Activated T-cell treated with anti-CD3 and anti-CD28 coated beads, Interleukin-2, amount 50 U/mL, for 1 hour (primary cell): ENCODE data around the gene MYOG.

Experiments
- DNase-seq: peaks from one replicate; pipeline ENCODE4 v3.0.0-alpha.2; 2020

MYOG gene

DNA sequence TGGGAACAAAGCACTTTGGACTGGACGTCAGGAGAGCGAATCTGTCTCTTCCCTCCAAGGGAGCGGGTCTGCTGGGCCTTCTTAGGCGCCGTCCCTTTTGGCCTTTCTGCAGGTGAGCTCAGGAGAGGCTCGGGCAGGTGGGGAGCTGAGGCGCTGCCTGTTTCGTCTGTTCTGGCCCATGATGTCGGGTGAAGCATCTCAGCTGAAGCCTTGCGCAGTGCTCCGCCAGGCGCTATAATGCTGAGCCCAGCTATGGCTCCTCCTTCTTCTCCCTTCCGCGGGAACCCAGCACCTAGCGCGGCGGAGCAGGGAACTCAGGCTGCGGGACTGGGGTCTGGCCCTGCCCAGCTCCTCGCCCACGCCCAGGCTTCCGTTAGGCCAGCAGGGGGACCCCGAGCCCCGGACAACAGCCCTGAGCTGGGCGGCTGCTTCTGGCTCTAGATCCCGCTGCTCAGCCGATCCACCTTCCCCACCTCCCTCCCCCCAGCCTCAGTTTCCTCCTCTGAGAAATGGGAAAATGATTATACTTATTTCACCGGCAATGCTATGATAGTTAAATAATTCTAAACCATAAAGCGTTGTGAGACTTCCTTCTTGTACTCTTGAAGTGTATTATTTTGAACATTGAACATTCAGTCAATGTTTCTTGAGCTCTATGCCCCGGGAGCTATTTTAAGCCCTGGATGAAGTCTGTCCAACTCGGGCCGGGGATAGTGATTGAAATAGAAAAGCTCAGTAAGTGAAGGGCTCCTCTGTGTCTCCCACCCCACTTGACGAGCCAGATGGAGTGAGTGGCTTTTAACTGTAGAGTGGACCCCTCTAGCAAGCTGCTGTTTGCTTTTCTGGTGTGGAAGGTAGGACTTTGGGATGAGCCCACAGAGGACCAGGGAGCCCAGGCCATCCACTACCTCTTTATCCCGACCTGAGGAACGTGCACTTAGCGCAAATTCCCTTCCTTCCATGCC lies 32.1 kb upstream of the MYOG start:
- DNase-seq, result no peak

DNA sequence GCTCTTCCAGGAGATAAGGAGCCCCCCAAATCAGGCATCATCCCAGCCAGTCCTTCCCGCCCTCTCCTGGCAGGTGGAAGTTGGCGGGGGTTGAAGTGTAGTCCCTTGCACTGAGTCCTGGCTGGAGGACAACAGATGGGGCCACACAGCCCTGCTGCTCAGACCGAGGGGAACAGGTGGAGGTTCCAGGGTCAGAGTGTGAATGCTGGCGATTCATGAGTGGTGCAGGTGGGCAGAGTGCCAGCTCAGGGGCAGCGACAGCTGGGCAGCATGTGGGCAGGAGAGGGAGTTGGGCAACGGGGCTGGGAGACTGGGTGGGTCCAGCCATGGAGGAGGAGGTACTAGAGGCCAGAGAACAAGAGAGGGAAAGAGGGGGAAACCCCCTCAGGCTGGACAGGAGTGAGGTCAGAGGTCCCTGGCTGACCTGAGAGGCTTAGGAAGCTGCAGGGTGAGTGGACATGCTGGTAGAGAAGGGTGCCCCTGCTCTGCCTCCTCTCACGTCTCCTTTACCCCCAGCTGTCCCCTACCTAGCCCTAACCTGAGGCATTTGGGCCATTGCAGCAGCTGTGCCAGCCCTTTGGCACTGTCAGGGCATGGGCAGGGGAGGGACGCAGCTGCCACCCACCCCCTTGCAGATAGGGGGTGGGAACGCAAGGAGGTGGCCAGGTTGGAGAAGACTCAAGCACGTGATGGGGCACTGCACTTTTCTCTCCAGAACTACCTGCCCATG lies 30.4 kb upstream of the MYOG start:
- no peak for DNase-seq

DNA sequence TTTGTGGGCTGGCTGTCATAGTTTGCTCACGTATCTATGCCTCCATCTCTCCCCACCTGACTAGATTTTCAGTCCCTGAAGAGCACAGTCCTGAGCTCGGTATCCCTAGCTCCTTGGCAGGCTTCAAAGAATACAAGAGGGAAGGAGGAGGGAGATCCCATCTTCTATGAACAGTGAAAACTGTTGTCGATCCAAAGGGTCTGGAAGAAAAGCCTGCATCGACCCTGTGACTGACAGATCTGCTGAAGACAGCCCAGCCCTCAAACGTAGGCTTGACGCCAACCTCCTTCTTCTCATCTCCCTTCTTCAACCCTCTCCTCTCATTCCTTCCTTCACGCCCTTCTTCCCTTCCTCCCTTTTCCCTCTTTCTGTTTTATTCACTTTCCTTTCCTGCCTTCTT lies 28.4 kb upstream of the MYOG start:
- no peak for DNase-seq

DNA sequence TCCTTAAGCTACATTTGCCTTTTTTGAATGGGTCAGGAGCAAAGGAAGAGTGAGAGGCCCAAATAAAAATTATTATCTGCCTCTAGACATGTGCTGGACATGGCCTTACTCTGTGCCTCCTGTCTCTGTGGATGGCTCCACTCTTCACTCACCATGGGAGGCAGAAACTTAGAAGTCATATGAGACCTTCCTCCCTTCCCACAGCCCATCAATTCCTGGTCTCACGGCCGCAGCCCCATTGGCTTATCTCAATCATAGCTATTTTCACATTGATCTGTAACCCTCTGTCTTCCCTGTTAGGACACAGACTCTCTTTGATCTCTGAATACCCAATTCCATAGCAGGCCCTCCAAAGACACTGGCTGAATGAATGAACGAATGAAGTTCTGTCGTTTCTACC lies 27.5 kb upstream of the MYOG start:
- DNase-seq, result no peak

DNA sequence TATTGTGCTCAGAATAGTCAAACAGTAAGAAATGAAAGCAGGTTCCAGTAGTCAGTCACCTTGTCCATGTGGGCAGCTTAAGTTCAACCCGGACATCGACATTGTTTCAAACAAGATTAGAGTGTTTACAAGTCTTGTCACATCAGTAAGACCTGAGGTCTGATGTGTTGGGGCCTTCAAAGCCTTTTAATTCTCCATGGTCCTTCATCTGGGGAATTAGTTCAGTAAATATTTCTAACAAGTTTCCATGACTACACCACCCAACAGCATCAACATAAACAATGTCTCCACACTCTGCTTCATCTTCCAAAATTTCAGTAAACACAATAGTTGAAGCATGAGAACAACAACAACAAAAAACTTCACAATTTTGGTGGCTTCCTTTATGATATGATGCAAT lies 26.7 kb upstream of the MYOG start:
- no peak for DNase-seq

DNA sequence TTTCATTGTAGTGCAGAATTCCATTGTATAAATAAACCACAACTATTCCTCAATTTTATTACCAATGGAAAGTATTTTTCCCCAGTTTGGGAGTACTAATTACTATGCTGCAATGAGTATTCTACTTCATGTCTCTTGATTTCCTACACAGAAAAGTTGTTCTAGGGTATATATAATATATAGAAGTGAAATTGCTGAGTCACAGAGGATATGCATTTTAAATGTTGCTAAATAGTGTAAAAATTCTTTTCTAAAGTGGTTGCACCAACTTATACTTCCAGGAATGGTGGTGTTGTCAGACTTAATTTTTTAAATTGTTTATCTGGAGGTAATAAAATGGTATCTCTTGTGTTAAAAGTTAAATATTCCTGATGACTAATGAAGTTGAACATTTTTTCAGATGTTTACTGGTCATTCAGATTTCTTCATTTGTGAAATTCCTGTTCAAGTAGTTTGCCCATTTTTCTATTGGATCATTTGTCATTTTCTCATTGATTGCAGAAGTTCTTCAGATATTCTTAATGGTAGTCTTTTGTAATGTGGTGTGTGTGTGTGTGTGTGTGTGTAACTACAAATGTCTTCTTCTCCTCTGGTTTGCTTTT lies 19.1 kb upstream of the MYOG start:
- DNase-seq, result no peak

DNA sequence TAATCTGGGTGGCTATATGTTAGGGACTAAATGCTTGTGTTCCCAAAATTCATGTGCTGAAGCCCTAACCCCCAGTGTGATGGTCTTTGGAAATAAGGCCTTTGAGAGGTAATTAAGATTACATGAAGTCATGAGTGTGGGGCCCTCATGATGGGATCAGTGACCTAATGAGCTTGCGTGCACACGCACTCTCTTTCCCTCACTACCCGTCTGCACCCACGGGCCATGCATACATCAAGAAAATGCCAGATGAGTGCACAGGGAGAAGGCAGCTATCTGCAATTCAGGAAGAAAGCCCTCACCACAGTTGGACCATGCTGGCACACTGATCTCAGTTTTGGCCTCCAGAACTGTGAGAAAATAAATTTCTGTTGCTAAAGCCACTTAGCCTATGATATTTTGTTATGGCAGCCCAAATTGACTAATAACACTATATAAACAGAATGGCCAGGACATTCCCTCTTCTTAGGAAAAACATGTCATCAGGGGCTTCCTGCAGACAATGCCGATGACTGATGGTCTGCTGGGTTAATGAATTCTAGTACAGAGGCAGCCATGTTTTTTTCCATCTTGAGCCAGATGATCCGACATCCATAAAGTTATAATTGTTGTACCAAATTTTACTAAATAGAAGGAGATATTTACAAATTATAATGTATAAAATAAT lies 18.1 kb upstream of the MYOG start:
- DNase-seq, result no peak

DNA sequence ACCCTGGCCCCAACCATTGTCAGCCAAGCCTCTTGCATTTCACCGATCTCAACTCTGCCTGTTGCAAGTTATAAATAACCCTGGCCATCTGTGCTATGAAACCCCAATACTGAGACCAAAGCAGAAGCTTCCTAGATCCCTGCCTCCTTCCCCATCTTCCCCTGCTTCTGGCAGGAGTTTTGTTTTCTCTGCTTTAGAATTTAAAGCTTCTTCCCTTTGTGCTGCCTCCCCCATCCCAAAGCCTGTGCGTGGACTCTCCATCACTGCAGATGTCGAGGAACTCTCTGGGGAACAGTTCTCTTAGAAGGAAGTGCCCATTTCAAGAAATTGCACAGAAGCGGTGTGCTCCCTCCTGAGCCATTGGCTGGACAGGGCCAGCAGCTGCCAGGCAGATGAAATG lies 17.4 kb upstream of the MYOG start:
- DNase-seq, result no peak

DNA sequence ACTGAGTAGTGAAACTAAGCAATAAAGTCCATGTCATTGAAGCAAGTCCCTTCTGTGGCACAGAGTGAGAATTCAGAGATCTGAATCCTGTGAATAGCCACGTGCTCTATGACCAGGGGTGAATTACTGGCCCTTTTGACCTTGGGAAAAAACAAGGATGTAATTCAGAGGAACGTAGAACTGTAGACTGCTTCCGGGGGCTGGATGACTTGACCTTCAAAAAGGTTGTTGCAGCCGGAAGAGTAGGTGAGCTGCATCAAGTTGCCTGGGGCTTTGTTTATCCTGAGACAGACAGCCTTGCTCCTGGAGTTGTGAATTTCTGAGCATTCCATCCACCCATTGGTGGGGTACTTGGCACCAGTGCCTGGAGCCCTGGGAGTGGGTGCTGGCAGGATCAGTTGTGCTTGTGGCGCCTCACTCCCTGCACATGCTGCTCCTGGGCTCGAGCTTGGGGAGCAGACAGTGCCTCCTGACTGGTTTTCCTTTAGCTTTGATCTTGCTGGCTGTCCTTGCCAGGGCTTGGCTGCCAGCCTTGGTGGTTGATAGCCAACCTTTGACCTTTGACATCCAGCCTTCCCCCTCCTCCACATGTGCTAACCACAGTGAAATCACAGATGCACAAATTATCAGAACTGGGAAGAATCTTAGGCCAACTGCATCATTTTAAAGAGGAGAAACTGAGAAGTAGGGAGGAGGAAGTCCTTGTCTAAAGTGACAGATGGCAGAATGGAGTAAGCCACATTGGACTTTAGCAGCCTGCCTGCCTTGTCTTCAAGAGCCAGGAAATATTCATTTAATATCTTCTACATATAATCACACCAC lies 16.2 kb upstream of the MYOG start:
- no peak for DNase-seq

DNA sequence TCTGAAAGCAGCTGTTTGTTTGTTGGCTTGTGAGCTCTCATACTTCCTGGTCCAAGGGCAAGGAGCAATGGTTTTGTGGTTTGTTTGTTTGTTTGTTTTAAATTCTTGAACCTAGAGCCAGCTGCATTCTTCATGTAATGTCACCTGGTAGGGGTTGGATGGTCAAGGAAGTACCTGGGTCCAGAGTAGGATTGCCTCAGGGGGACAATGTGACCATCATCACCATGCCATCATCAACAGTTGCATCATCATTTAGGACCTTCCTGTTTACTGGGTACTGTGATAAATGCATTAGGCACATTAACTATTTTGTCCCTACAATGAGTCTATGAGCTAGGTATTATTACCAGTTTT lies 14.7 kb upstream of the MYOG start:
- no peak for DNase-seq

DNA sequence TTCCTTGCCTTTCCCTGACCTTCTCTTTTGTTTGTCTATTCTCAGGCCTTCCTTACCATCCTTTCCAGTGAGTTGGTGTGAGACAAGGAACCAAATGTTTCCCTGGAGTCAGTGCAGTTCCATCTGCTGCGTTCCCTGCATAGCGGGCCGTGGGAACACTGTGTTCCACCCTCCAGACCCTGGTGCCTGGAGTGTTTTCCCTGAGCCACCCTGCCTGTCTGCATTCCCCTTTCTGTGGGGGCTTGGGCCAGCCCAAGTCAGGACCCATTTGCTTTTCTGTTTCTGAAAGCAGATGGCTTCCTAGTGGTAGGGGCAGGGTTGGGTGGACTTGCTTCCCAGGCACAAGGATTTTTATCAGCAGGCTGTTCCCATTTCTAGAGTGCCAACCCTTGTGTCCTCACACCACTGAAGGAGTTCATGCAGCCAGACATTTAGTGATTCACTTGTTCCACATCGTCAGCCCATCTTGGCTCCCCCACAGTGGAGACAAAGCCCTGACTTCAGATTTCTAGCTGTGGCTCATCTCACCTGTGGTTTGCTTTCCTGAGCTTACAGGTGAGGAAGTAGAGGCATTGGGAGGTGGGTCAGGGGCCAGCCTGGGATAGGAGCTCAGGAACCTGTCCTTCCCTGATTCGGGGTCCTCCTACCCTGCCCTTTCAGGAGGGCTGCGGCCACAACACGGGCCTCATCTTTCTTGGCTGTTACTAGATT lies 14.1 kb upstream of the MYOG start:
- DNase-seq, result no peak

DNA sequence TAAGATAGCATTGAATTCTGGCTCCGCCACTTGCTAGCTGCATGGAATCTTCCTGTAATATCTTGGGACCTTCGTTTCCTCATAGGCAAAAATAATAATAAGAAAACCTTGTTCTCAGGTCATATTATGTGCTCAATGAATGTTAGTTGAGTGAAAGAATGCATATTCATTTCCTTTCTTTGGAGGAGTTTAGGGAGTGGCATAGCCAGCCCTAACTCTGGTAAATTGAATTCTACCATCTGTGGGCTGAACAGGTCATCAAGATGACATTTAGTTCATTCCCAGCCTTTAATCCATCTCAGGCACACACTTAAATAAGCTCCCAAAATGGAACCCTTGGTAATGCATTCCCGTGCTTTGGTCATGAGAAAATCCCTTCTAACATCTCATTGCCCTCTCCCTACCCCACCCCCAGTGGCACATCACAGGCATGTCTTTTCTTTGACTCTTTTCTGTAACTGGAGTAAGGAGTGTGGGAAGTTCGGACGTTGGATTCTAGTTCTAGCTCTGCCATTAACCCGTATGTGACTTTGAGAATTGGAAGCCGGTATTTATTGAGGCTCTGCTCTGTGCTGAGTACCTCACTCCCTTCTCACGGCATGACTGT lies 13.2 kb upstream of the MYOG start:
- DNase-seq, result no peak

DNA sequence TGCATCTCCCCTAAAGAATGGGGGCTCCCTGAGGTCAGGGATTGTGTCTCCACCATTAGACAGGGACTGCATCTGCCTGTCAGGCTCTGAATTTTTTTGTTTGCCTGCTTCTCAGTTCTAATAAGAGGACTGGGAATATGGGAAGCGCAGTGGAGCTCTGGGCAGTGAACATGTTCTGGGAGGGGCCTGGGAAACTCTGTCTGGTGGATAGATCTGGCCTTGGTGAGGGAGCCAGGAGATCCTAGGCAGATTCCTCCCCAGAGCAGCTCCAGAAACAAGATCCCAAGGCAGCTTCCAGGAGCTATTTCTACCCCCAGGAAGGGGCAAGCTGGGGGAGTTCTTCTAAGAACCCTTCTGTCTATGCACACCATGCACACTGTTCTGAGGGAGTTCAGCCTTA lies 12.6 kb upstream of the MYOG start:
- DNase-seq, result no peak

DNA sequence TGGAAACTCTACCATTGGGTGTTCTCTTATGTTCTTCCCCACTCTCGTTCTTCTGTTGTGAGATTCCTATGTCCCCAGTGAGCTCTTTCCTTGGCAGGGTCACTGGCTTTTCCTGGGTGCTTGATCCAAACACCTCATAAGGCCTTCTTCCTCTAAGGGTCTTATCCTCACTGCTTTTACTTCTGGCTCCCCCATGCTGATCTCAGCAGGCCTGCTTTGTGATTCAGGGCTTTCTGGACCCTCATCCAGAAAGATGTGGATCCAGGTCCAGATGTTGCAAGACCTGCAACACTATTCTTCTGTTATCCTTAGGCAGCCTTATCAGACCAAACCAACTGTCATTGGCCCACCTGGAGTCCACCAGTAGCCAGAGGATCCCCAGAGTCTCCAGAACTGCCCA lies 11.2 kb upstream of the MYOG start:
- no peak for DNase-seq

DNA sequence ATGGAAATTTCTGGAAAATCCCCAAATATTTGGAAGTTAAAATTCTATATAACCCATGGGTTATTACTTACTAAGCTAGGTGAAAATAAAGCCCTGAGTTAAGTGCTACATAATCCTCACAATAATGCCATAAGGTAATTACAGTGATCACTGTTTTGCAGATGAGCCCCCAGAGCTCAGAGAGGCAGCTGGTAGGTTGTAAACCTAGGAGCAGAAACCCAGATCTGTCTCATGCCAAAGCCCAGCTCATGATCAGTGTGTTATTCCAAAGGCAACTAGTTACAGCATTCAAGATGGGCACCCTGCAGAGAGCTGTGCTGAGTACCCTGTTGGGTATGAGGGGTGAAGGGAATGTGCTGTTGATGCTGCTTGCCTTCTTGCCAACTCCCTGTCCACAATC lies 10.8 kb upstream of the MYOG start:
- DNase-seq, result no peak

DNA sequence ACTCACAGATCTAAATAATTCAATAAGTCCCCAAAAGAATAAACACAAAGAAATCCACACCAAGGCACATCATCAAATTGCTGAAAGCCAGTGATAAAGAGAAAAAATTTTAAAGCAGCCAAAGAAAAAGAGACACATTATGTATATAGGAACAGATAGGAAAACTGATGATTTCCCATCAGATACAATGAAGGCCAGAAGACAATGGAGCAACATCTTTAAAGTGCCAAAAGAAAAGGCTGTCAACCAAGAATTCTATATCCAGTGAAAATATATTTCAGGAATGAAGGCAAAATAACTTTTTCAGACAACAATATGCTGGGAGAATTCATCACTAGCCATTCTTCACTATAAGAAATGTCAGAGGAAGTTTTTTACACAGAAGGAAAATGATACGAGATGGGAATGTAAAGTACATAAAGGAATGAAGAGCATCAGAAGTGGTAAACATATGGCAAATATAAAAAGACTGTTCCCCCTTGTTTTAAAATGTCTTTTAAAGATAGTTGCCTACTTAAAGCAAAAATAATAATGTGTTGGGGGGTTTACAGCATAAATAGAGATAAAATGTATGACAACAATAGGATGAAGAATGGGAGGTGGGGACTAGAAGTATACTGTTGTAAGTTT lies 9.4 kb upstream of the MYOG start:
- no peak for DNase-seq

DNA sequence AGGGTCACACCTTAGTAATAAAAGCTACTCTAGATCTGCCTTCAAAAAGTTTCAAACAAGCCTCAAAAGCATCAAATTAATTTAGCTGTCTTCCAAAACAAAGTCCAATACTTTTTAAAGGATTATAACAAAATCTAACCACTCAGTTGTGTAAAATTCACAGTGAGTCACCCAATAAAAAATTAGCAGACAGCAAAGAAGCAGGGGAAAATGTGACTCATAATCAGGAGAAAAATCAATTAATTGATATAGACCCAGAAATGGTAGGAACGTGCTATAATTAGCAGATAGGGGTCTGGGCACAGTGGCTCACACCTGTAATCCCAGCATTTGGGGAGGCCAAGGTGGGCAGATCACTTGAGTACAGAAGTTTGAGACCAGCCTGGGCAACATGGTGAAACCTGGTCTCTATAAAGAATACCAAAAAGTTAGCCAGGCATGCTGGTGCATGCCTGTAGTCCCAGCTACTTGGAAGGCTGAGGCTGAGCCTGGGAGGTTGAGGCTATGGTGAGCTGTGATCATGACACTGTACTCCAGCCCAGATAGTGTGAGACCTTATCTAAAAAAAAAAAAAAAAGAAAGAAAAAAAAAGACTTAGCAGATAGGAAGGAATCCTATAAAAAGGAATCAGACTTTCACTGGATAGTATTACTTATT lies 8.1 kb upstream of the MYOG start:
- DNase-seq, result no peak

DNA sequence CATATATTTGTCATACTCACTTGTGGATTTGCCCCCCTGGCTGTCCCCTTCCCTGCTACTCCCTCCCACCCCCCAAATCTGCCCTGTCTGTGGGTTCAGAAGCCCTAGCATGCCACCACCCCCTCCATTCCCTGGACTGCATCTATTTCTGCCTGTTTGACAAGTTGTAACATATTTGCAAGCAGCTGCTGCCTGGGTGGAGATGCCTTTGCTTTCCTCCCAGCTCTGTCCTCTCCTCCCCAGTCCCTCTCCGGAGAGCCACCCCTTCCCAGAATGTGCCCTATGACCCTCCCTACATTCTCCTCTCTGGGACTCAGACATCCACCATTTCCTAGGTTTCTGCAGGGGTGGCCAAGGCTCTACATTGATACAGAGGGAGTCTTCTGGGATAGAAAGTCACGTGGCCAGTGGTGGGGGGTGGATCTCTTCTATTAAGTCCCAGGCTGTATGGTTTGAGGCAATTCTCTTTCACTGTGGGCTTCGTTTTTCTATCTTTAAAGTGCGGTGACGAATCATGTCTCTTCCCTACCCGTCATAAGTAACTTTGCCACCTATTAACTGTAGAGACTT lies 6.0 kb upstream of the MYOG start:
- DNase-seq, result no peak

DNA sequence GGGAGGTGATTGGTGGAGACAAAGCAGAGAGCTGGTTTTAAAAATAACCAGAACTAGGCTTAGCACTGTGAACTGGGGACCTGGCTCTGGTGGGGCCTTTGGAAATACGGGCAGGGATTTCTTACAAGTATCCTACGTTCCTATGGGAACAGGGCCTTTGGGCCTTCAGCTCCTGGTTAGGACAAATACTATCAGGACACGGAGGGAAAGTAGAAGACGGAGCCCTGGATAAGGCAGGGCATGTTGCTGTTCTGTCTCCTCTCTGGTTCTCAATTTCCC lies 5.3 kb upstream of the MYOG start:
- no peak for DNase-seq
